Neuronal stem cell (in vitro differentiated cells): ENCODE results near the gene SKA2.

Source experiments
- DNase-seq: peaks from one replicate; pipeline ENCODE4 v3.0.0-alpha.2; 2013; ENCODE audit warnings: low spot score
- H2AFZ ChIP-seq: one replicate; pipeline ENCODE4 v1.6.1; 2013; ENCODE audit warnings: mild to moderate bottlenecking, low read length, inconsistent platforms
- H2AK5ac ChIP-seq: 2 replicates; pipeline ENCODE4 v1.6.1; 2013; ENCODE audit warnings: low read depth, mild to moderate bottlenecking, inconsistent platforms, low read length, moderate library complexity, mixed read lengths
- H2BK120ac ChIP-seq: 2 replicates; pipeline ENCODE4 v1.6.1; 2013; ENCODE audit warnings: low read depth, mild to moderate bottlenecking, inconsistent platforms, low read length, moderate library complexity, mixed read lengths
- H2BK12ac ChIP-seq: one replicate; pipeline ENCODE4 v1.6.1; 2013; ENCODE audit warnings: low read length, inconsistent platforms
- H2BK15ac ChIP-seq: 2 replicates; pipeline ENCODE4 v1.6.1; 2013; ENCODE audit warnings: mild to moderate bottlenecking, low read length, inconsistent platforms, mixed read lengths
- H2BK5ac ChIP-seq: one replicate; pipeline ENCODE4 v1.6.1; 2013; ENCODE audit warnings: inconsistent platforms, mild to moderate bottlenecking, low read length, moderate library complexity
- H3K14ac ChIP-seq: one replicate; pipeline ENCODE4 v1.6.1; 2013; ENCODE audit warnings: low read length, inconsistent platforms
- H3K18ac ChIP-seq: 2 replicates; pipeline ENCODE4 v1.6.1; 2013; ENCODE audit warnings: low read length, inconsistent platforms
- H3K23ac ChIP-seq: 2 replicates; pipeline ENCODE4 v1.6.1; 2013; ENCODE audit warnings: low read depth, mild to moderate bottlenecking, mixed read lengths, low read length, inconsistent platforms; ENCODE audit not compliant: poor library complexity
- H3K27ac ChIP-seq: replicated peaks from 3 replicates; pipeline ENCODE4 v1.5.1; 2013; ENCODE audit warnings: low read length, inconsistent platforms
- H3K27me3 ChIP-seq, 3 experiments: 2 replicates each; pipeline ENCODE4 v1.6.1; 2013; ENCODE audit warnings: low read length in 3 of 3, mild to moderate bottlenecking in 2 of 3, inconsistent platforms in 1 of 3, low read depth in 1 of 3, mixed read lengths in 1 of 3, moderate library complexity in 1 of 3; ENCODE audit not compliant: control insufficient read depth in 3 of 3, insufficient read depth in 3 of 3
- H3K36me3 ChIP-seq, 2 donors: replicated peaks in 1 of 2; 2 replicates each; pipeline ENCODE4 v1.6.1; 2013; ENCODE audit warnings: low read length in 2 of 2; ENCODE audit not compliant: control insufficient read depth in 2 of 2, insufficient read depth in 2 of 2
- H3K4ac ChIP-seq: 2 replicates; pipeline ENCODE4 v1.6.1; 2013; ENCODE audit warnings: inconsistent platforms, mild to moderate bottlenecking, low read length, moderate library complexity
- H3K4me1 ChIP-seq, 2 donors: 1 replicate in 1 of 2; 2 replicates in 1 of 2; pipeline ENCODE4 v1.6.1; 2013; ENCODE audit warnings: low read length in 2 of 2, low read depth in 1 of 2; ENCODE audit not compliant: control insufficient read depth in 2 of 2, insufficient read depth in 1 of 2
- H3K4me2 ChIP-seq: one replicate; pipeline ENCODE4 v1.6.1; 2013; ENCODE audit warnings: mild to moderate bottlenecking, low read length, inconsistent platforms; ENCODE audit not compliant: insufficient read depth, poor library complexity, severe bottlenecking
- H3K4me3 ChIP-seq, 2 donors: 2 replicates each; pipeline ENCODE4 v1.5.1; 2013; ENCODE audit warnings: low read length in 2 of 2, mild to moderate bottlenecking in 2 of 2, inconsistent platforms in 1 of 2, moderate library complexity in 1 of 2
- H3K79me1 ChIP-seq: one replicate; pipeline ENCODE4 v1.6.1; 2013; ENCODE audit warnings: low read depth, mild to moderate bottlenecking, inconsistent platforms, low read length, moderate library complexity
- H3K9ac ChIP-seq: one replicate; pipeline ENCODE4 v1.6.1; 2013; ENCODE audit warnings: mild to moderate bottlenecking, low read depth, low read length, inconsistent platforms; ENCODE audit not compliant: poor library complexity
- H3K9me3 ChIP-seq, 2 donors: replicated peaks in 1 of 2; 2 replicates each; pipeline versions ENCODE3 to v1.6.1; 2013; ENCODE audit warnings: low read length in 2 of 2, mild to moderate bottlenecking in 2 of 2, inconsistent platforms in 1 of 2, low read depth in 1 of 2, mixed read lengths in 1 of 2, moderate library complexity in 1 of 2; ENCODE audit not compliant: control insufficient read depth in 2 of 2, insufficient read depth in 1 of 2
- H4K8ac ChIP-seq: one replicate; pipeline ENCODE4 v1.6.1; 2013; ENCODE audit warnings: low read depth, mild to moderate bottlenecking, inconsistent platforms, low read length, moderate library complexity
- H4K91ac ChIP-seq: one replicate; pipeline ENCODE4 v1.6.1; 2013; ENCODE audit warnings: low read length, low read depth, mild to moderate bottlenecking, inconsistent platforms; ENCODE audit not compliant: poor library complexity
- WGBS, 2 donors: extraction: QIAGEN DNeasy Blood & Tissue Kit; methylation state at CpG; one replicate each; pipeline ENCODE4 v1.1.7; 2013; ENCODE audit warnings: missing lambda C conversion rate in 2 of 2, mixed read lengths in 1 of 2; ENCODE audit not compliant: insufficient read length in 2 of 2, insufficient replicate concordance in 1 of 2; ENCODE audit errors: extremely low coverage in 2 of 2; 5-methylcytosine and 5-hydroxymethylcytosine counted together

The SKA2 gene

DNA sequence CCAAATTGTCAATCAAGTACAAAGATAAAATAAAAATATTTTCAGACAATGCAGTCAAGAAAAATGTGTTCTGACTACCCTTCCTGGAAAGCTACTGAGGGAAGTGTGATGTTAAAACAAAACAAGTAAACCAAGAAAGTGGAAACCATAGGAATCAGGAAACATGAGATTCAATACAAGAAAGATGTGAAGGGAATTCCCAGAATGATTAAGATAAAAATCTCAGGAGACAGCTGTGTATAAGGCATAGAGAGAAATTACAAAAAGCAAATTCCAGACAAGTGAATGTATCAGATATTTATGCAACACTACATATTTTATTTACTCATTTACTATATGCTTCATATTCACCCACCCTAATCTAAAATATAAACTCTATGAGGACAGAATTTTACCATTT lies 80.5 kb downstream of the SKA2 start:
- no peak overlapping the region for H3K27ac ChIP-seq
- no peak overlapping the region for H2BK15ac ChIP-seq

DNA sequence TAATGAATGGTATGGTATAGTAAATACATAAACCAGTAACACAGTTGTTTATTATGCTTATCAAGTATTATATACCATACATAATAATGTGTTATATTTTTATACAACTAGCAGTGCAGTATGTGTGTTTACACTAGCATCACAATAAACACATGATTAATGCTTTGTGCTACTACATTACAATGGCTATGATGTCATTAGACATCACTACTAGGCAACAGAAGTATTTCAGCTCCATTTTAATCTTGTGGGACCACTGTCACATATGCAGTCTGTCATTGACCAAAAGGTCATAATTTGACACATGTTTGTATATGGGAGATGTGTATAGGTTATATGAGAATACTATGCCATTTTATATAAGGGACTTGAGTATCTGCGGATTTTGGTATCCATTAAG lies 81.0 kb downstream of the SKA2 start:
- H3K18ac ChIP-seq: no peak overlapping the region

More for the DNA sequence above, 80.5 kb downstream of the SKA2 start:
- Histone ChIP-seq H3K36me3 (peaks cover 0 to 84% of the 10 kb centered on the region in 2 donors), H3K23ac (no peak overlapping the region), H2BK12ac (no peak overlapping the region), H3K4me2 (no peak overlapping the region), H3K9ac (no peak overlapping the region), H3K79me1 (no peaks in the 10 kb centered on the region), H3K27me3 (no peaks in the 10 kb centered on the region), H3K14ac (no peak overlapping the region), H4K8ac (no peak overlapping the region), H3K4me1 (no peaks in the 10 kb centered on the region), H3K4ac (no peak overlapping the region), H2AK5ac (no peak overlapping the region), H3K18ac (no peak overlapping the region), H2BK120ac (no peak overlapping the region), H4K91ac (no peak overlapping the region), H2BK5ac (no peak overlapping the region), H2AFZ (no peak overlapping the region), H3K4me3 (no peak overlapping the region), H3K9me3 (no peaks in the 10 kb centered on the region)
- no peak for DNase-seq

DNA sequence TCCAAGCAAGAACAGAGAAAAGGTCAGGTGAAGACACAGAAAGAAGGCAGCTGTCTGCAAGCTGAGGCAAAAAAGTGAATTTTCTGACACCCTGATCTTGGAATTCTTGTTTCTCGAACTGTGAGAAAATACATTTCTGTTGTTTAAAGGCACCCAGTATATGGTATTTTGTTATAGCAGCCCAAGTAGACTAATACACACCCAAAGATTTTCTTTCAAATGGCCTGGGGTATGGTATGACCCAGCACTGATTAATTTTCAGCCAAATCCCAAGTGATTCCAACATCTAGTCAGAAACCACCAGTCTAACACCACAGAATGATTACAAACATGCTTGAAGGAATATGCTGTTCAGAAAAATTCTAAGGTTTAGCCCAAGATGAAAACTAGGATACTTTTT lies 85.1 kb downstream of the SKA2 start:
- H3K4me1 ChIP-seq: no peaks in the 10 kb centered on the region
- no peak overlapping the region for H3K4ac ChIP-seq

More for the DNA sequence above, 81.0 kb downstream of the SKA2 start:
- Histone ChIP-seq H3K14ac (no peak overlapping the region), H2BK120ac (no peak overlapping the region), H2BK15ac (no peak overlapping the region), H2BK5ac (no peak overlapping the region), H3K4ac (no peak overlapping the region), H3K36me3 (peaks cover 0 to 83% of the 10 kb centered on the region in 2 donors), H4K8ac (no peak overlapping the region), H3K79me1 (no peaks in the 10 kb centered on the region), H2AFZ (no peak overlapping the region), H3K4me3 (no peak overlapping the region), H3K4me1 (no peaks in the 10 kb centered on the region), H2BK12ac (no peak overlapping the region), H4K91ac (no peak overlapping the region), H3K9ac (no peak overlapping the region), H3K27me3 (no peaks in the 10 kb centered on the region), H3K4me2 (no peak overlapping the region), H3K9me3 (no peaks in the 10 kb centered on the region), H3K27ac (no peak overlapping the region), H3K23ac (no peak overlapping the region), H2AK5ac (no peak overlapping the region)
- no CpG with 5 or more reads among the region's 1 CpG for WGBS, 2 donors
- no peak for DNase-seq

DNA sequence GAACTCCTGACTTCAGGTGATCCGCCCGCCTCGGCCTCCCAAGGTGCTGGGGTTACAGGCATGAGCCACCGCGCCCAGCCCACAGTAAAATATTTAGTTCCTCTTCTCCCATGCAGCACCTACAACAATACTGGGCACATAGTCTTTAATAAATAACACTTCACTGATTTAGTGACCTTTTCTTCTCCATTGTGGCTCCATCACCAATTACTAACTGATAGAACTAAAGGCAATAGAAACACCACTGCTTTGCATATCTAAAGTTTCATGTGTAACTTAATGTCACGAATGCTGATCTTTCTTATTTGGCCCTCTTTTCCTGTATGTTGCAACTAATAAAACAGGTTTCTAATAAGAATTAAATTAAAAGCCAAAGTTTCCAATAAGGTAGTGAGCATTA lies 87.2 kb downstream of the SKA2 start:
- no peak overlapping the region for H4K91ac ChIP-seq
- no peak overlapping the region for H3K9ac ChIP-seq
- H3K4me3 ChIP-seq: no peak overlapping the region
- H3K4ac ChIP-seq: no peak overlapping the region
- H3K23ac ChIP-seq: no peak overlapping the region
- no peaks in the 10 kb centered on the region for H3K27me3 ChIP-seq
- no peak overlapping the region for H2BK12ac ChIP-seq
- H2AK5ac ChIP-seq: no peak overlapping the region
- H2BK120ac ChIP-seq: no peak overlapping the region
- H3K14ac ChIP-seq: no peak overlapping the region
- H2BK5ac ChIP-seq: no peak overlapping the region
- H4K8ac ChIP-seq: no peak overlapping the region
- H3K36me3 ChIP-seq: peaks cover 3 to 74% of the 10 kb centered on the region in 2 donors
- H2BK15ac ChIP-seq: no peak overlapping the region
- H3K9me3 ChIP-seq: peaks cover 0 to 2% of the 10 kb centered on the region in 2 donors
- no peaks in the 10 kb centered on the region for H3K79me1 ChIP-seq
- no peak overlapping the region for H3K18ac ChIP-seq
- no peak overlapping the region for H2AFZ ChIP-seq
- WGBS, 2 donors: no CpG with 5 or more reads among the region's 6 CpGs
- H3K27ac ChIP-seq: no peak overlapping the region
- DNase-seq: no peak
- no peak overlapping the region for H3K4me2 ChIP-seq
- H3K4me1 ChIP-seq: no peaks in the 10 kb centered on the region

More for the DNA sequence above, 85.1 kb downstream of the SKA2 start:
- no peaks in the 10 kb centered on the region for H3K79me1 ChIP-seq
- H3K23ac ChIP-seq: no peak overlapping the region
- peaks cover 3 to 80% of the 10 kb centered on the region in 2 donors for H3K36me3 ChIP-seq
- H2BK12ac ChIP-seq: no peak overlapping the region
- H4K8ac ChIP-seq: no peak overlapping the region
- no peaks in the 10 kb centered on the region for H3K27me3 ChIP-seq
- H3K9me3 ChIP-seq: no peaks in the 10 kb centered on the region
- no peak overlapping the region for H2BK15ac ChIP-seq
- no peak overlapping the region for H3K4me2 ChIP-seq
- no peak overlapping the region for H3K14ac ChIP-seq
- H3K9ac ChIP-seq: no peak overlapping the region
- H2AFZ ChIP-seq: no peak overlapping the region
- WGBS, 2 donors: no CpG with 5 or more reads among the region's 1 CpG
- H2BK5ac ChIP-seq: no peak overlapping the region
- H3K18ac ChIP-seq: no peak overlapping the region
- no peak overlapping the region for H2BK120ac ChIP-seq
- no peak overlapping the region for H4K91ac ChIP-seq
- no peak overlapping the region for H2AK5ac ChIP-seq
- no peak overlapping the region for H3K4me3 ChIP-seq
- no peak for DNase-seq
- H3K27ac ChIP-seq: no peak overlapping the region
